Measurements from ENCODE around the gene PLXNB1. TPM values are rescaled to one million over a fixed set of nuclear protein-coding genes. Genes with fewer than 3 reads are reported as not detected.

PLXNB1 gene
- total RNA-seq, 1 experiment from 2014 or later = 35.6 TPM

GRCh38 chr3:48422272-48422671 lies 7.6 kb downstream of the PLXNB1 start:
- intact Hi-C loops (cut with micrococcal nuclease) = no loop called here
- ChIA-PET CTCF (interaction anchor here (2.0 to 3.5 kb wide), 2 partner anchors 14 to 21 kb away, joined by 7 to 18 read pairs; no protein-coding TSS in a partner anchor), RAD21 (ENCODE audit: low non-redundant PET in 1 of 2, low total read pairs in 2 of 2, uncharacterized antibody in 2 of 2, unreplicated experiment in 2 of 2) (no interaction called here), POLR2A (no interaction called here)
- Histone ChIP-seq H3K4me1 (ENCODE audit: control insufficient read depth in 1 of 2, insufficient read depth in 2 of 2, low read length in 2 of 2) (no peaks in the 10 kb centered on the region; a peak in 1 of 4 replicates), H3K27ac (ENCODE audit: low read depth, low read length) (no peak overlapping the region), H3K4me3 (replicated peaks in 1 of 2; ENCODE audit: low read depth in 1 of 2, low read length in 2 of 2) (no peak overlapping the region), H4K20me1 (ENCODE audit: insufficient read depth) (no peaks in the 10 kb centered on the region), H3K4me2 (ENCODE audit: low read length) (no peak overlapping the region), H2AFZ (ENCODE audit: low read depth, low read length, poor library complexity, severe bottlenecking) (no peak overlapping the region), H3K9ac (ENCODE audit: low read length) (no peak overlapping the region), H3K27me3 (ENCODE audit: insufficient read depth, low read length) (no peaks in the 10 kb centered on the region), H3K9me2 (ENCODE audit: insufficient read depth) (no peaks in the 10 kb centered on the region), H3K36me3 (ENCODE audit: control insufficient read depth in 1 of 2, insufficient read depth in 2 of 2, low read length in 2 of 2) (no peaks in the 10 kb centered on the region), H3K79me2 (ENCODE audit: insufficient read depth, low read length) (no peaks in the 10 kb centered on the region), H3K9me3 (ENCODE audit: control insufficient read depth in 1 of 2, insufficient read depth in 1 of 2, low read depth in 1 of 2, low read length in 2 of 2) (no peaks in the 10 kb centered on the region)
- no TSS peak for BruUV-seq (replicated peaks)
- DNase-seq (ENCODE audit: low read depth, low spot score) = no peak
- peak; percentile 57 for ATAC-seq
- TF ChIP-seq, protein P1, sequence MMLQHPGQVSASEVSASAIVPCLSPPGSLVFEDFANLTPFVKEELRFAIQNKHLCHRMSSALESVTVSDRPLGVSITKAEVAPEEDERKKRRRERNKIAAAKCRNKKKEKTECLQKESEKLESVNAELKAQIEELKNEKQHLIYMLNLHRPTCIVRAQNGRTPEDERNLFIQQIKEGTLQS (IDR thresholded peaks at IDR 0.05) = no peak
- TF ChIP-seq FOSL1 (IDR thresholded peaks at IDR 0.05; ENCODE audit: low read depth) (no peak), CTCF (IDR thresholded peaks at IDR 0.05 in 2 of 3, conservative IDR thresholded peaks at IDR 0.05 in 1 of 3; ENCODE audit: borderline replicate concordance in 1 of 3, insufficient read depth in 1 of 3, low read depth in 2 of 3, low read length in 2 of 3) (peak in 2 of 3 experiments; percentile 25 to 36; a peak in 3 of 6 replicates), ZBTB33 (IDR thresholded peaks at IDR 0.05; ENCODE audit: extremely low read depth, insufficient replicate concordance, low read length) (no peak), SIN3A (IDR thresholded peaks at IDR 0.05; ENCODE audit: low read depth) (no peak), ZNF274 (IDR thresholded peaks at IDR 0.05; ENCODE audit: low read depth, low read length) (no peak), MAX (IDR thresholded peaks at IDR 0.05) (no peak)
